HCT116 (cell line): Measurements from ENCODE around the gene EIF4G3. TPM values are rescaled to one million over a fixed set of nuclear protein-coding genes. Genes with fewer than 3 reads are reported as not detected.

ENCODE experiments used
- ATAC-seq: fragments of 200-7000 bp; cut with Tn5 transposase; 2 replicates; pipeline ENCODE4 v1.9.1; 2020; ENCODE audit warnings: mild to moderate bottlenecking, moderate library complexity
- BruUV-seq: library from RNA; stranded (reverse); fragments of 400-500 nt; replicated peaks from 2 replicates; lab custom pipeline; 2021; lab: Mats Ljungman, UMichigan
- CTCF ChIA-PET: fragments of 300-600 bp; sonication (Branson Sonifier 250); formaldehyde crosslinking; loops from one replicate; lab custom pipeline; 2021; ENCODE audit warnings: antibody characterized with exemption; lab: Charles Lee
- POLR2A ChIA-PET: fragments of 300-600, 350-600 bp; sonication (Branson Sonifier 250); formaldehyde crosslinking; loops from one replicate; lab custom pipeline; 2021; ENCODE audit warnings: antibody characterized with exemption; lab: Charles Lee
- RAD21 ChIA-PET, 2 experiments: fragments of 300-600 bp; sonication (Branson Sonifier 250); formaldehyde crosslinking; loops; one replicate each; lab custom pipeline; 2023; ENCODE audit warnings: low total read pairs in 2 of 2; ENCODE audit not compliant: uncharacterized antibody in 2 of 2, unreplicated experiment in 2 of 2, low non-redundant PET in 1 of 2; lab: Charles Lee
- DNase-seq: peaks from one replicate; pipeline ENCODE4 v3.0.0-alpha.2; 2010; ENCODE audit warnings: low read depth, low spot score
- H2AFZ ChIP-seq: fragments of 200-600 bp; shearing (Covaris generic), sonication (generic); 2 replicates; pipeline ENCODE4 v1.6.1; 2017; ENCODE audit warnings: low read depth, mixed run types, mixed read lengths, antibody characterized with exemption, low read length; ENCODE audit not compliant: poor library complexity, severe bottlenecking
- H3K27ac ChIP-seq: 2 replicates; pipeline ENCODE4 v1.5.1; 2012; ENCODE audit warnings: low read depth, low read length
- H3K27me3 ChIP-seq: fragments of 200-600 bp; sonication (generic); 2 replicates; pipeline ENCODE4 v1.6.1; 2016; ENCODE audit warnings: mixed run types, low read length, mixed read lengths; ENCODE audit not compliant: insufficient read depth
- H3K36me3 ChIP-seq, 2 experiments: fragments of 200-500 bp in 1 of 2; fragments of 200-600 bp in 1 of 2; sonication (Bioruptor generic) in 1 of 2; sonication (generic) in 1 of 2; 2 replicates each; pipeline versions ENCODE4 v1.5.1 to v1.6.1; 2014 to 2016; ENCODE audit warnings: low read length in 2 of 2, inconsistent platforms in 1 of 2, mixed read lengths in 1 of 2, mixed run types in 1 of 2; ENCODE audit not compliant: insufficient read depth in 2 of 2, control insufficient read depth in 1 of 2
- H3K4me1 ChIP-seq, 2 experiments: fragments of 200-600 bp in 1 of 2; sonication (generic) in 1 of 2; 2 replicates each; pipeline versions ENCODE4 v1.5.1 to v1.6.1; 2012 to 2017; ENCODE audit warnings: low read length in 2 of 2, inconsistent platforms in 1 of 2, mild to moderate bottlenecking in 1 of 2, mixed read lengths in 1 of 2, mixed run types in 1 of 2, moderate library complexity in 1 of 2; ENCODE audit not compliant: insufficient read depth in 2 of 2, control insufficient read depth in 1 of 2
- H3K4me2 ChIP-seq: fragments of 200-600 bp; sonication (generic); 2 replicates; pipeline ENCODE4 v1.6.1; 2017; ENCODE audit warnings: mixed run types, low read length, mixed read lengths
- H3K4me3 ChIP-seq, 2 experiments: fragments of 200-600 bp in 1 of 2; sonication (generic) in 1 of 2; replicated peaks in 1 of 2; 2 replicates each; pipeline ENCODE4 v1.5.1; 2011 to 2016; ENCODE audit warnings: low read length in 2 of 2, control low read depth in 1 of 2, low read depth in 1 of 2, mild to moderate bottlenecking in 1 of 2, mixed read lengths in 1 of 2, mixed run types in 1 of 2
- H3K79me2 ChIP-seq: fragments of 200-600 bp; sonication (generic); 2 replicates; pipeline ENCODE4 v1.6.1; 2017; ENCODE audit warnings: mild to moderate bottlenecking, mixed run types, low read length, moderate library complexity, mixed read lengths; ENCODE audit not compliant: insufficient read depth
- H3K9ac ChIP-seq: fragments of 200-600 bp; sonication (generic); 2 replicates; pipeline ENCODE4 v1.6.1; 2016; ENCODE audit warnings: low read length, mixed read lengths
- H3K9me2 ChIP-seq: fragments of 200-600 bp; sonication (generic), shearing (Covaris generic); 2 replicates; pipeline ENCODE4 v1.6.1; 2017; ENCODE audit warnings: mixed run types, mild to moderate bottlenecking, moderate library complexity; ENCODE audit not compliant: insufficient read depth
- H3K9me3 ChIP-seq, 2 experiments: fragments of 200-500 bp in 1 of 2; fragments of 200-600 bp in 1 of 2; sonication (Bioruptor generic) in 1 of 2; sonication (generic) in 1 of 2; 2 replicates each; pipeline ENCODE4 v1.6.1; 2014 to 2017; ENCODE audit warnings: low read length in 2 of 2, mixed read lengths in 2 of 2, inconsistent platforms in 1 of 2, low read depth in 1 of 2, mild to moderate bottlenecking in 1 of 2, mixed run types in 1 of 2, moderate library complexity in 1 of 2; ENCODE audit not compliant: control insufficient read depth in 1 of 2, insufficient read depth in 1 of 2
- H4K20me1 ChIP-seq: fragments of 200-600 bp; sonication (generic), shearing (Covaris generic); 2 replicates; pipeline ENCODE4 v1.6.1; 2017; ENCODE audit warnings: mixed run types, mild to moderate bottlenecking, moderate library complexity; ENCODE audit not compliant: insufficient read depth
- CBX3 ChIP-seq: IDR thresholded peaks from 2 replicates; pipeline ENCODE4 v1.6.1; 2012; ENCODE audit warnings: low read depth
- CEBPB ChIP-seq: IDR thresholded peaks from 2 replicates; pipeline ENCODE4 v1.6.1; 2012; ENCODE audit warnings: low read depth
- ELF1 ChIP-seq: IDR thresholded peaks from 2 replicates; pipeline ENCODE4 v1.6.1; 2012; ENCODE audit warnings: low read depth, borderline replicate concordance
- EZH2 ChIP-seq: fragments of 200-600 bp; sonication (generic); IDR thresholded peaks from 2 replicates; pipeline ENCODE4 v1.6.1; 2017; ENCODE audit warnings: antibody characterized with exemption, mixed run types
- EZH2phosphoT487 ChIP-seq: fragments of 200-600 bp; IDR thresholded peaks from 2 replicates; pipeline ENCODE4 v1.6.1; 2018; ENCODE audit warnings: antibody characterized with exemption, borderline replicate concordance
- FOSL1 ChIP-seq: IDR thresholded peaks from 2 replicates; pipeline ENCODE4 v1.6.1; 2012; ENCODE audit warnings: low read depth
- POLR2AphosphoS5 ChIP-seq: IDR thresholded peaks from 2 replicates; pipeline ENCODE4 v1.6.1; 2011; ENCODE audit warnings: mild to moderate bottlenecking, low read depth, low read length, moderate library complexity
- RAD21 ChIP-seq: IDR thresholded peaks from 2 replicates; pipeline ENCODE4 v1.6.1; 2012; ENCODE audit warnings: low read depth, mild to moderate bottlenecking
- ZFX ChIP-seq: fragments of 450-650 bp; IDR thresholded peaks from 2 replicates; pipeline ENCODE4 v1.6.1; 2017
- intact Hi-C: fragments of 100-400 bp; cut with micrococcal nuclease; formaldehyde crosslinking; loops from 2 replicates; pipeline ENCODE4 v1.10.0; 2022
- total RNA-seq: library from RNA; stranded (reverse); gene quantifications from one replicate; pipeline ENCODE4 v1.2.1, GENCODE V29; 2021; ENCODE audit not compliant: unreplicated experiment
- TF ChIP-seq, protein P1 (sequence below): IDR thresholded peaks from 2 replicates; pipeline ENCODE4 v1.6.1; 2011; ENCODE audit warnings: mild to moderate bottlenecking, low read length, moderate library complexity; ENCODE audit not compliant: insufficient replicate concordance; ENCODE audit errors: extremely low read depth
- TF ChIP-seq, protein P2 (sequence below), 3 experiments: fragments of 200-600 bp in 1 of 3; sonication (generic) in 1 of 3; IDR thresholded peaks in 2 of 3; conservative IDR thresholded peaks in 1 of 3; 2 replicates each; pipeline ENCODE4 v1.5.1; 2012 to 2017; ENCODE audit warnings: low read depth in 2 of 3, low read length in 2 of 3, antibody characterized with exemption in 1 of 3, borderline replicate concordance in 1 of 3, control low read depth in 1 of 3, mild to moderate bottlenecking in 1 of 3, mixed read lengths in 1 of 3, mixed run types in 1 of 3, moderate library complexity in 1 of 3; ENCODE audit not compliant: insufficient read depth in 1 of 3
- TF ChIP-seq, protein P3 (sequence below): IDR thresholded peaks from 2 replicates; pipeline ENCODE4 v1.6.1; 2012
- TF ChIP-seq, protein P4 (sequence below): IDR thresholded peaks from 2 replicates; pipeline ENCODE4 v1.6.1; 2012

The EIF4G3 gene
- total RNA-seq, 1 experiment from 2014 or later: 40.1 TPM

DNA sequence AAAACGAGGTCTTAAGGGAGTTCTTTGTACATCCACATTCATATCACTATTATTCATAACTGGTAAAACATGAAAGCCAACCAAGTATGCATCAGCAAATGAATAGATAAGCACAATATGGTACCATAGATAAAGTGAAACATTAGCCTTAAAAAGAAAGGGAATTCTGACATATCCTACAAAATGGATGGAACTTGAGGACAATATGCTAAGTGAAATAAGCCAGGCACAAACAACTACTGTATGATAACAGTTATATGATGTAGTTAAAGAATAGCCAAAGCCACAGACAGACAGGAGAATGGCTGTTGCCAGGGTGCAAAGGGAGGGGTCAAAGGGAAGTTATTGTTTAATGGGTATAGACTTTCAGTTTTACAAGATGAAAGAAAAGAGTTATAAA, 148.9 kb downstream of the EIF4G3 start (continued):
- TF ChIP-seq, protein P1, sequence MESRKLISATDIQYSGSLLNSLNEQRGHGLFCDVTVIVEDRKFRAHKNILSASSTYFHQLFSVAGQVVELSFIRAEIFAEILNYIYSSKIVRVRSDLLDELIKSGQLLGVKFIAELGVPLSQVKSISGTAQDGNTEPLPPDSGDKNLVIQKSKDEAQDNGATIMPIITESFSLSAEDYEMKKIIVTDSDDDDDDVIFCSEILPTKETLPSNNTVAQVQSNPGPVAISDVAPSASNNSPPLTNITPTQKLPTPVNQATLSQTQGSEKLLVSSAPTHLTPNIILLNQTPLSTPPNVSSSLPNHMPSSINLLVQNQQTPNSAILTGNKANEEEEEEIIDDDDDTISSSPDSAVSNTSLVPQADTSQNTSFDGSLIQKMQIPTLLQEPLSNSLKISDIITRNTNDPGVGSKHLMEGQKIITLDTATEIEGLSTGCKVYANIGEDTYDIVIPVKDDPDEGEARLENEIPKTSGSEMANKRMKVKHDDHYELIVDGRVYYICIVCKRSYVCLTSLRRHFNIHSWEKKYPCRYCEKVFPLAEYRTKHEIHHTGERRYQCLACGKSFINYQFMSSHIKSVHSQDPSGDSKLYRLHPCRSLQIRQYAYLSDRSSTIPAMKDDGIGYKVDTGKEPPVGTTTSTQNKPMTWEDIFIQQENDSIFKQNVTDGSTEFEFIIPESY: no peak
- TF ChIP-seq RAD21 (no peak), FOSL1 (no peak), CBX3 (no peak), EZH2 (no peak), ELF1 (no peak)
- TF ChIP-seq, protein P2, sequence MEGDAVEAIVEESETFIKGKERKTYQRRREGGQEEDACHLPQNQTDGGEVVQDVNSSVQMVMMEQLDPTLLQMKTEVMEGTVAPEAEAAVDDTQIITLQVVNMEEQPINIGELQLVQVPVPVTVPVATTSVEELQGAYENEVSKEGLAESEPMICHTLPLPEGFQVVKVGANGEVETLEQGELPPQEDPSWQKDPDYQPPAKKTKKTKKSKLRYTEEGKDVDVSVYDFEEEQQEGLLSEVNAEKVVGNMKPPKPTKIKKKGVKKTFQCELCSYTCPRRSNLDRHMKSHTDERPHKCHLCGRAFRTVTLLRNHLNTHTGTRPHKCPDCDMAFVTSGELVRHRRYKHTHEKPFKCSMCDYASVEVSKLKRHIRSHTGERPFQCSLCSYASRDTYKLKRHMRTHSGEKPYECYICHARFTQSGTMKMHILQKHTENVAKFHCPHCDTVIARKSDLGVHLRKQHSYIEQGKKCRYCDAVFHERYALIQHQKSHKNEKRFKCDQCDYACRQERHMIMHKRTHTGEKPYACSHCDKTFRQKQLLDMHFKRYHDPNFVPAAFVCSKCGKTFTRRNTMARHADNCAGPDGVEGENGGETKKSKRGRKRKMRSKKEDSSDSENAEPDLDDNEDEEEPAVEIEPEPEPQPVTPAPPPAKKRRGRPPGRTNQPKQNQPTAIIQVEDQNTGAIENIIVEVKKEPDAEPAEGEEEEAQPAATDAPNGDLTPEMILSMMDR (IDR thresholded peaks at IDR 0.05 in 2 of 3, conservative IDR thresholded peaks at IDR 0.05 in 1 of 3; ENCODE audit: borderline replicate concordance in 1 of 3, insufficient read depth in 1 of 3, low read depth in 2 of 3, low read length in 2 of 3): no peak
- TF ChIP-seq, protein P3, sequence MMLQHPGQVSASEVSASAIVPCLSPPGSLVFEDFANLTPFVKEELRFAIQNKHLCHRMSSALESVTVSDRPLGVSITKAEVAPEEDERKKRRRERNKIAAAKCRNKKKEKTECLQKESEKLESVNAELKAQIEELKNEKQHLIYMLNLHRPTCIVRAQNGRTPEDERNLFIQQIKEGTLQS: no peak

DNA sequence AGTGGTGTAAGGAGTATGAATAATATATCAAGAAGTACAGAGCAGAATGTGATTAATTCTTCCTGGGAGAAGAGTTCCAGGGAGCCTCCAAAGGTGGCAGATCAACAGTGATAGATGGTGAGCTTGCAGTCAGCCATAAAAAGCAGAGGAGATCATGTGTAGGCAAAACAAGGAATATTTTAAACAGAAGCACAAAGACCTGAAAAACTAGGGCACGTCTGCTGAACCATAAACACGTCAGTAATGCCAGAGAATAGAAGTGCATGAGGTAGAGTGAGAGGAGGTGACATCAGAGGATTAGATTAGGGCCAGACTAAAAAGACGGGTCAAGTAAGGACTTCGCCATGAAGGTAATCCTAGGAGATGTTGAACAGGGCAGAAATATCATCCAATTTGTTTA, 151.8 kb downstream of the EIF4G3 start:
- Histone ChIP-seq H3K36me3 (no peaks in the 10 kb centered on the region), H3K9me3 (no peaks in the 10 kb centered on the region), H3K27me3 (no peaks in the 10 kb centered on the region), H3K9me2 (no peaks in the 10 kb centered on the region; the same call in 1 of the 2 replicates), H3K79me2 (peaks cover 14% of the 10 kb centered on the region; the same call in 1 of the 2 replicates), H3K27ac (no peak overlapping the region), H3K4me3 (no peak overlapping the region), H4K20me1 (no peaks in the 10 kb centered on the region), H3K4me2 (no peak overlapping the region), H2AFZ (no peak overlapping the region), H3K4me1 (peaks cover 23 to 25% of the 10 kb centered on the region in 2 experiments), H3K9ac (no peak overlapping the region)
- intact Hi-C loops: loop anchor here (5.0 kb wide), 1 partner anchor 152 kb away; the partner anchor contains the start of gene EIF4G3
- ATAC-seq (no peak), DNase-seq (no peak)
- no TSS peak for BruUV-seq
- POLR2A ChIA-PET: no interaction called here
- RAD21 ChIA-PET: no interaction called here
- CTCF ChIA-PET: no interaction called here
- TF ChIP-seq ZFX (no peak), ELF1 (no peak), RAD21 (no peak), EZH2 (no peak), CBX3 (no peak), CEBPB (no peak), EZH2phosphoT487 (no peak), POLR2AphosphoS5 (no peak)
- TF ChIP-seq, protein P2 (IDR thresholded peaks at IDR 0.05 in 2 of 3, conservative IDR thresholded peaks at IDR 0.05 in 1 of 3; ENCODE audit: borderline replicate concordance in 1 of 3, insufficient read depth in 1 of 3, low read depth in 2 of 3, low read length in 2 of 3): no peak
- TF ChIP-seq, protein P4, sequence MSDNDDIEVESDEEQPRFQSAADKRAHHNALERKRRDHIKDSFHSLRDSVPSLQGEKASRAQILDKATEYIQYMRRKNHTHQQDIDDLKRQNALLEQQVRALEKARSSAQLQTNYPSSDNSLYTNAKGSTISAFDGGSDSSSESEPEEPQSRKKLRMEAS: no peak
- TF ChIP-seq, protein P3: no peak
